Measurements from ENCODE around the gene FUT2. TPM values are rescaled to one million over a fixed set of nuclear protein-coding genes. Genes with fewer than 3 reads are reported as not detected.

Gene FUT2
- total RNA-seq, 4 donors from 2014 or later, result 0.27 to 1.3 TPM; not detected in 2

DNA sequence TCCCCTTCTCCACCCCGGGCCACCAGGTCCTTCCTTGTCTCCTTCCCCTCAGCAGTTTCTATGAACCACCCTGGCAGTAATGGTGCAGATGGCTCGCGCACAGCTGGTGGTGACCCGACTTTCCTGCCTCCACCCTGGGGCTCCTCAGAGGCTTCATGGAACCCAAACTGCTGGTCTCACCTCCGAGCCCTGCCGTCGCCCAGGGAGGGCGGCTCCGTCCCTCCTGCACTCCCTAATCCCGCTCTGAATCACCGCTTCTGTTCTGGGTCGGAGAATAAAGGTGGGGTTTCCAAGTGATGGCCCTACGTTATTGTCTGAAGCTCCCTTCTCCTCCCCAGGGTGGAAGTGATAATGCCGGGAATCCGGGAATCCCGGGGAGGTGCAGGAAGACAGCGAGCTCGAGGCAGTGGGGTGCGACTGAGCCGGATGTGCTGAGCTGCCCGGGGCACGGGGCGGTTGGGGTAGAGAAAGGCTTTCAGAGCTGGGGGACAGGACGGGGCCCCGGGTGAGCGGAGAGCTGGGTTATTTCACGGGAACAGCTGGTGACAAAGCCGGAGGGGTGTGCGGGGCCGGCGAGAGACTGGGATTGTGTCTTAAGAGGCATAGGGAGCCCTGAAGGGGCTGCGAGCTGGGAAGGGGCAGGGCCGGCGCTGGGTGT is 711 bp downstream of the FUT2 start:
- Histone ChIP-seq H3K27me3 (no peaks in the 10 kb centered on the region), H3K4me1 (peaks cover 10 to 12% of the 10 kb centered on the region in 2 donors), H3K4me3 (replicated peaks in 1 of 3) (no peak overlapping the region), H3K27ac (no peak overlapping the region), H3K36me3 (no peaks in the 10 kb centered on the region), H3K9me3 (no peaks in the 10 kb centered on the region)
- 8 to 11% methylated on average over 24 to 33 of the region's 34 CpGs for WGBS, 2 donors
- DNase-seq, result no peak
- TF ChIP-seq, protein P1, sequence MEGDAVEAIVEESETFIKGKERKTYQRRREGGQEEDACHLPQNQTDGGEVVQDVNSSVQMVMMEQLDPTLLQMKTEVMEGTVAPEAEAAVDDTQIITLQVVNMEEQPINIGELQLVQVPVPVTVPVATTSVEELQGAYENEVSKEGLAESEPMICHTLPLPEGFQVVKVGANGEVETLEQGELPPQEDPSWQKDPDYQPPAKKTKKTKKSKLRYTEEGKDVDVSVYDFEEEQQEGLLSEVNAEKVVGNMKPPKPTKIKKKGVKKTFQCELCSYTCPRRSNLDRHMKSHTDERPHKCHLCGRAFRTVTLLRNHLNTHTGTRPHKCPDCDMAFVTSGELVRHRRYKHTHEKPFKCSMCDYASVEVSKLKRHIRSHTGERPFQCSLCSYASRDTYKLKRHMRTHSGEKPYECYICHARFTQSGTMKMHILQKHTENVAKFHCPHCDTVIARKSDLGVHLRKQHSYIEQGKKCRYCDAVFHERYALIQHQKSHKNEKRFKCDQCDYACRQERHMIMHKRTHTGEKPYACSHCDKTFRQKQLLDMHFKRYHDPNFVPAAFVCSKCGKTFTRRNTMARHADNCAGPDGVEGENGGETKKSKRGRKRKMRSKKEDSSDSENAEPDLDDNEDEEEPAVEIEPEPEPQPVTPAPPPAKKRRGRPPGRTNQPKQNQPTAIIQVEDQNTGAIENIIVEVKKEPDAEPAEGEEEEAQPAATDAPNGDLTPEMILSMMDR (IDR thresholded peaks at IDR 0.05), result no peak
- no peak for TF ChIP-seq POLR2A (IDR thresholded peaks at IDR 0.05)
- intact Hi-C loops (cut with DNase I), result no loop called here

DNA sequence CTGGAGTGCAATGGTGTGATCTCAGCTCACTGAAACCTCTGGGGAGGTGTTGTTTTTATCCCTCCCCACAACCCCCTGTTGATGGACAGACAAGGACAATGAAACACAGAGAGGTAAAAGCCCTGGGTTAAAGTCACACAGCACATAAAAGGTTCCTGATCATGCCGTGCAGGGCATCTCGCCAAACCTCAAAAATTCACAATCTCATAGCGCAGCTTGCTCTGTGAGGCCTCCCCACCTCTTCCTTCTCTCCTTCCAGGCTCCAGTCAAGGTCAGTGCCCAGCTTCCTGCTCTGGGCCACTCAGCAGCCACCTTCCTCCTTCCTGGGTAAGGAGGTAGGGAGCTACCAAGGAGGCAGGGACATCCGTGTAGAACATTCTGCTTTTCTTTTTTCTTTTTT is 2.3 kb downstream of the FUT2 start:
- Histone ChIP-seq H3K4me1 (peaks cover 10 to 12% of the 10 kb centered on the region in 2 donors), H3K4me3 (replicated peaks in 1 of 3) (no peak overlapping the region), H3K27me3 (no peaks in the 10 kb centered on the region), H3K27ac (no peak overlapping the region), H3K36me3 (no peaks in the 10 kb centered on the region), H3K9me3 (no peaks in the 10 kb centered on the region)
- DNase-seq, result no peak
- intact Hi-C loops (cut with DNase I), result no loop called here
- no peak for TF ChIP-seq POLR2A (IDR thresholded peaks at IDR 0.05)
- TF ChIP-seq, protein P1 (IDR thresholded peaks at IDR 0.05), result no peak
- 62 to 68% methylated on average over 4 of the region's 4 CpGs for WGBS, 2 donors

DNA sequence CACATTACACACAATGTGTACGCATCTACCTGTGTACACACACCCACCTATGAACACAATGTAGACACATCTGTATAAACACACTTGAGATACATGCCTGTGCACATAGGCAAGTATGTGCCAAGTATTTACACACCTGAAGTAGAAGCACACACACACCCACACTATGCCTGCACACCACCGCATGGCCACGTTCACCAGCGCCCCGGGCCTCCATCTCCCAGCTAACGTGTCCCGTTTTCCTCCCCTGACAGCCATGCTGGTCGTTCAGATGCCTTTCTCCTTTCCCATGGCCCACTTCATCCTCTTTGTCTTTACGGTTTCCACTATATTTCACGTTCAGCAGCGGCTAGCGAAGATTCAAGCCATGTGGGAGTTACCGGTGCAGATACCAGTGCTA is 6.9 kb downstream of the FUT2 start:
- intact Hi-C loops (cut with DNase I), result no loop called here
- DNase-seq, result no peak
- TF ChIP-seq, protein P1 (IDR thresholded peaks at IDR 0.05), result no peak
- H3K9me3 ChIP-seq, result no peaks in the 10 kb centered on the region
- no peaks in the 10 kb centered on the region for H3K36me3 ChIP-seq
- no peaks in the 10 kb centered on the region for H3K4me1 ChIP-seq
- no peaks in the 10 kb centered on the region for H3K27me3 ChIP-seq
- H3K27ac ChIP-seq, result no peak overlapping the region
- 93% methylated on average over 13 of the region's 13 CpGs for WGBS, 2 donors
- no peak overlapping the region for H3K4me3 ChIP-seq (replicated peaks in 1 of 3)

DNA sequence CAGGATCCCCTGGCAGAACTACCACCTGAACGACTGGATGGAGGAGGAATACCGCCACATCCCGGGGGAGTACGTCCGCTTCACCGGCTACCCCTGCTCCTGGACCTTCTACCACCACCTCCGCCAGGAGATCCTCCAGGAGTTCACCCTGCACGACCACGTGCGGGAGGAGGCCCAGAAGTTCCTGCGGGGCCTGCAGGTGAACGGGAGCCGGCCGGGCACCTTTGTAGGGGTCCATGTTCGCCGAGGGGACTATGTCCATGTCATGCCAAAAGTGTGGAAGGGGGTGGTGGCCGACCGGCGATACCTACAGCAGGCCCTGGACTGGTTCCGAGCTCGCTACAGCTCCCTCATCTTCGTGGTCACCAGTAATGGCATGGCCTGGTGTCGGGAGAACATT is 7.5 kb downstream of the FUT2 start:
- Histone ChIP-seq H3K36me3 (no peaks in the 10 kb centered on the region), H3K9me3 (no peaks in the 10 kb centered on the region), H3K27ac (no peak overlapping the region), H3K4me1 (no peaks in the 10 kb centered on the region), H3K27me3 (no peaks in the 10 kb centered on the region), H3K4me3 (replicated peaks in 1 of 3) (no peak overlapping the region)
- intact Hi-C loops (cut with DNase I), result no loop called here
- TF ChIP-seq, protein P1 (IDR thresholded peaks at IDR 0.05), result no peak
- no peak for TF ChIP-seq POLR2A (IDR thresholded peaks at IDR 0.05)
- WGBS, 2 donors, result 93 to 97% methylated on average over 16 to 23 of the region's 23 CpGs
- no peak for DNase-seq

DNA sequence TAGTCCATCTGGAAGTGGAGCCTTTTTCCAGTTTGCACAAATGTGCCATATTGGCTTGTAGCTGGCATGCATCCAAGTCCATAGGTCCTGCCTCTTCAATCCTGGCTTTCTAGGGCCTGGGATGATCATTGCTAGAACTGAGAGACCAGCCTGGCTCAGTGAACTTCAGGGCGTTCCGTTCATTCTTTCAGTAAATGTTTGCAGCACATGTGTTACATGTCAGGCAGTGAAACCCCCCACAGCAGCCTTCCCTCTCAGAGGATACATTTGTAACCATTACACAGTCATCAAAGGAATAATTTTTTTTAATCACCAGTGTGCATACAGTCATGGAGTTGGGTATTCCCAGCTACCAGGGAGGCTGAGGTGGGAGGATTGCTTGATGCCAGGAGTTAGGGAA is 9.7 kb downstream of the FUT2 start:
- no peaks in the 10 kb centered on the region for H3K9me3 ChIP-seq
- H3K36me3 ChIP-seq, result no peaks in the 10 kb centered on the region
- TF ChIP-seq, protein P1 (IDR thresholded peaks at IDR 0.05), result no peak
- TF ChIP-seq POLR2A (IDR thresholded peaks at IDR 0.05), result no peak
- H3K4me3 ChIP-seq (replicated peaks in 1 of 3), result no peak overlapping the region
- no peaks in the 10 kb centered on the region for H3K27me3 ChIP-seq
- intact Hi-C loops (cut with DNase I), result loop anchor here (2.0 kb wide), 1 partner anchor 39 kb away; no protein-coding TSS in a partner anchor
- 36 to 83% methylated on average over 2 of the region's 2 CpGs for WGBS, 2 donors
- H3K27ac ChIP-seq, result no peak overlapping the region
- H3K4me1 ChIP-seq, result no peaks in the 10 kb centered on the region
- no peak for DNase-seq

Measured in thyroid gland (tissue), 4 donors.